Mesenchymal stem cell (in vitro differentiated cells and primary cell): ENCODE measurements around the gene STX2.

Source experiments
- DNase-seq: peaks from one replicate; pipeline ENCODE4 v3.0.0-alpha.2; 2013
- H2AFZ ChIP-seq: one replicate; pipeline ENCODE4 v1.6.1; 2013; ENCODE audit warnings: low read depth, mild to moderate bottlenecking, control low read depth, inconsistent platforms, low read length, moderate library complexity
- H2AK5ac ChIP-seq: 2 replicates; pipeline ENCODE4 v1.6.1; 2013; ENCODE audit warnings: low read length, moderate library complexity, mild to moderate bottlenecking, inconsistent platforms; ENCODE audit not compliant: severe bottlenecking
- H2BK120ac ChIP-seq: one replicate; pipeline ENCODE4 v1.6.1; 2013; ENCODE audit warnings: low read depth, mild to moderate bottlenecking, inconsistent platforms, low read length, moderate library complexity
- H2BK12ac ChIP-seq, 2 experiments: one replicate each; pipeline ENCODE4 v1.6.1; 2013; ENCODE audit warnings: inconsistent platforms in 2 of 2, low read length in 2 of 2, mild to moderate bottlenecking in 2 of 2, moderate library complexity in 2 of 2, control low read depth in 1 of 2
- H2BK15ac ChIP-seq: one replicate; pipeline ENCODE4 v1.6.1; 2013; ENCODE audit warnings: mild to moderate bottlenecking, low read depth, inconsistent platforms; ENCODE audit not compliant: poor library complexity, severe bottlenecking
- H2BK5ac ChIP-seq: 2 replicates; pipeline ENCODE4 v1.6.1; 2013; ENCODE audit warnings: low read depth, mild to moderate bottlenecking, low read length, control low read depth, inconsistent platforms; ENCODE audit not compliant: poor library complexity, severe bottlenecking
- H3K14ac ChIP-seq, 2 experiments: one replicate each; pipeline ENCODE4 v1.6.1; 2013; ENCODE audit warnings: inconsistent platforms in 2 of 2, low read length in 2 of 2, control low read depth in 1 of 2, mild to moderate bottlenecking in 1 of 2, moderate library complexity in 1 of 2
- H3K18ac ChIP-seq, 2 experiments: one replicate each; pipeline ENCODE4 v1.6.1; 2013; ENCODE audit warnings: inconsistent platforms in 2 of 2, low read length in 2 of 2, control low read depth in 1 of 2, low read depth in 1 of 2, mild to moderate bottlenecking in 1 of 2
- H3K23ac ChIP-seq, 2 experiments: one replicate each; pipeline ENCODE4 v1.6.1; 2013; ENCODE audit warnings: inconsistent platforms in 2 of 2, low read length in 2 of 2, mild to moderate bottlenecking in 2 of 2, moderate library complexity in 2 of 2, control low read depth in 1 of 2
- H3K27ac ChIP-seq: 2 replicates; pipeline ENCODE4 v1.5.1; 2013; ENCODE audit warnings: mild to moderate bottlenecking, moderate library complexity, low read length, control low read depth, inconsistent platforms; ENCODE audit not compliant: poor library complexity, severe bottlenecking
- H3K27me3 ChIP-seq, 2 experiments: 2 replicates each; pipeline versions ENCODE4 v1.6.1 to v1.7.0; 2013; ENCODE audit warnings: low read length in 2 of 2, mild to moderate bottlenecking in 2 of 2, moderate library complexity in 2 of 2, control low read depth in 1 of 2, inconsistent platforms in 1 of 2; ENCODE audit not compliant: control insufficient read depth in 1 of 2, insufficient read depth in 1 of 2
- H3K36me3 ChIP-seq, 2 experiments: 2 replicates each; pipeline versions ENCODE4 v1.6.1 to v1.7.0; 2013; ENCODE audit warnings: low read length in 2 of 2, control low read depth in 1 of 2, inconsistent platforms in 1 of 2, low read depth in 1 of 2, mild to moderate bottlenecking in 1 of 2; ENCODE audit not compliant: insufficient read depth in 2 of 2, control insufficient read depth in 1 of 2
- H3K4ac ChIP-seq, 2 experiments: one replicate each; pipeline ENCODE4 v1.6.1; 2013; ENCODE audit warnings: inconsistent platforms in 2 of 2, low read length in 2 of 2, mild to moderate bottlenecking in 2 of 2, moderate library complexity in 2 of 2, control low read depth in 1 of 2, low read depth in 1 of 2
- H3K4me1 ChIP-seq: 2 replicates; pipeline ENCODE4 v1.6.1; 2013; ENCODE audit warnings: low read depth, low read length, control low read depth; ENCODE audit not compliant: control insufficient read depth, insufficient read depth
- H3K4me2 ChIP-seq: 2 replicates; pipeline ENCODE4 v1.6.1; 2013; ENCODE audit warnings: low read length, mild to moderate bottlenecking, inconsistent platforms; ENCODE audit not compliant: poor library complexity, severe bottlenecking
- H3K4me3 ChIP-seq, 2 experiments: 2 replicates each; pipeline versions ENCODE4 v1.5.1 to v1.7.0; 2013; ENCODE audit warnings: low read length in 2 of 2, mild to moderate bottlenecking in 2 of 2, control low read depth in 1 of 2, low read depth in 1 of 2; ENCODE audit not compliant: insufficient read depth in 1 of 2
- H3K79me1 ChIP-seq: replicated peaks from 2 replicates; pipeline ENCODE4 v1.6.1; 2013; ENCODE audit warnings: mild to moderate bottlenecking, control low read depth, low read length, inconsistent platforms; ENCODE audit not compliant: poor library complexity, severe bottlenecking
- H3K9ac ChIP-seq: 2 replicates; pipeline ENCODE4 v1.7.0; 2013; ENCODE audit warnings: mild to moderate bottlenecking, low read length, moderate library complexity
- H3K9me3 ChIP-seq: 2 replicates; pipeline ENCODE4 v1.7.0; 2013; ENCODE audit warnings: mild to moderate bottlenecking, low read length; ENCODE audit not compliant: control insufficient read depth
- H4K8ac ChIP-seq: one replicate; pipeline ENCODE4 v1.6.1; 2013; ENCODE audit warnings: inconsistent platforms, mild to moderate bottlenecking, low read length, moderate library complexity
- H4K91ac ChIP-seq: one replicate; pipeline ENCODE4 v1.6.1; 2013; ENCODE audit warnings: mild to moderate bottlenecking, low read length, inconsistent platforms
- WGBS: methylation state at CpG from one replicate; pipeline ENCODE4 v1.1.7; 2013; ENCODE audit warnings: mixed read lengths; 5-methylcytosine and 5-hydroxymethylcytosine counted together

STX2 gene

GRCh38 chr12:130815028-130815741 lies 23.9 kb downstream of the STX2 start:
- Histone ChIP-seq H3K4me3 (no peak overlapping the region), H4K8ac (no peak overlapping the region), H3K27me3 (no peaks in the 10 kb centered on the region), H3K9ac (no peak overlapping the region), H2BK5ac (no peak overlapping the region), H3K4ac (no peak overlapping the region), H4K91ac (no peak overlapping the region), H2BK120ac (no peak overlapping the region), H3K4me1 (peaks cover 8% of the 10 kb centered on the region), H3K27ac (no peak overlapping the region), H3K18ac (no peak overlapping the region), H2BK12ac (no peak overlapping the region), H3K9me3 (no peaks in the 10 kb centered on the region), H2AK5ac (no peak overlapping the region), H3K79me1 (peaks cover 43% of the 10 kb centered on the region), H3K23ac (no peak overlapping the region), H2BK15ac (no peak overlapping the region), H3K36me3 (peaks cover 41 to 56% of the 10 kb centered on the region in 2 experiments), H2AFZ (no peak overlapping the region), H3K14ac (no peak overlapping the region), H3K4me2 (no peak overlapping the region)
- 96% methylated on average over 14 of the region's 14 CpGs for WGBS
- no peak for DNase-seq

GRCh38 chr12:130813949-130814348 lies 25.1 kb downstream of the STX2 start:
- Histone ChIP-seq H2BK15ac (no peak overlapping the region), H3K23ac (no peak overlapping the region), H4K8ac (no peak overlapping the region), H3K4ac (no peak overlapping the region), H3K9ac (no peak overlapping the region), H2BK120ac (no peak overlapping the region), H3K79me1 (peaks cover 45% of the 10 kb centered on the region), H3K4me1 (peaks cover 8% of the 10 kb centered on the region), H3K27me3 (no peaks in the 10 kb centered on the region), H2BK12ac (no peak overlapping the region), H3K36me3 (peaks cover 47 to 56% of the 10 kb centered on the region in 2 experiments), H3K18ac (no peak overlapping the region), H3K9me3 (no peaks in the 10 kb centered on the region), H3K4me3 (no peak overlapping the region), H3K27ac (no peak overlapping the region), H2AK5ac (no peak overlapping the region), H3K14ac (no peak overlapping the region), H2BK5ac (no peak overlapping the region), H4K91ac (no peak overlapping the region), H2AFZ (no peak overlapping the region), H3K4me2 (no peak overlapping the region)
- no peak for DNase-seq
- 92% methylated on average over 14 of the region's 14 CpGs for WGBS

GRCh38 chr12:130813436-130813835 lies 25.6 kb downstream of the STX2 start:
- Histone ChIP-seq H3K4me2 (no peak overlapping the region), H2BK5ac (no peak overlapping the region), H2AK5ac (no peak overlapping the region), H3K4ac (no peak overlapping the region), H4K91ac (no peak overlapping the region), H3K4me3 (no peak overlapping the region), H4K8ac (no peak overlapping the region), H3K36me3 (peaks cover 47 to 61% of the 10 kb centered on the region in 2 experiments), H3K18ac (no peak overlapping the region), H3K4me1 (peaks cover 5% of the 10 kb centered on the region), H3K9ac (no peak overlapping the region), H3K27me3 (no peaks in the 10 kb centered on the region), H2BK12ac (no peak overlapping the region), H2BK120ac (no peak overlapping the region), H3K79me1 (peaks cover 43% of the 10 kb centered on the region), H2BK15ac (no peak overlapping the region), H3K14ac (no peak overlapping the region), H2AFZ (no peak overlapping the region), H3K27ac (no peak overlapping the region), H3K23ac (no peak overlapping the region), H3K9me3 (no peaks in the 10 kb centered on the region)
- 89% methylated on average over 10 of the region's 10 CpGs for WGBS
- DNase-seq: no peak

- H3K79me1 ChIP-seq: peaks cover 48% of the 10 kb centered on the region
- 82% methylated on average over 6 of the region's 6 CpGs for WGBS
- no peak for DNase-seq
- no peak overlapping the region for H2BK120ac ChIP-seq
- H4K8ac ChIP-seq: no peak overlapping the region
- H3K23ac ChIP-seq: no peak overlapping the region
- no peak overlapping the region for H2BK5ac ChIP-seq
- no peaks in the 10 kb centered on the region for H3K27me3 ChIP-seq
- no peak overlapping the region for H3K9ac ChIP-seq
- H3K36me3 ChIP-seq: peaks cover 58 to 81% of the 10 kb centered on the region in 2 experiments
- no peak overlapping the region for H2AK5ac ChIP-seq
- H3K4me3 ChIP-seq: no peak overlapping the region
- no peak overlapping the region for H3K18ac ChIP-seq
- no peak overlapping the region for H2BK12ac ChIP-seq
- H3K14ac ChIP-seq: no peak overlapping the region
- no peak overlapping the region for H3K4me2 ChIP-seq
- H2BK15ac ChIP-seq: no peak overlapping the region
- H4K91ac ChIP-seq: no peak overlapping the region
- no peak overlapping the region for H2AFZ ChIP-seq
- no peak overlapping the region for H3K27ac ChIP-seq
- no peak overlapping the region for H3K4ac ChIP-seq
- no peaks in the 10 kb centered on the region for H3K9me3 ChIP-seq
- no peaks in the 10 kb centered on the region for H3K4me1 ChIP-seq
These were observed 29.3 kb downstream of the STX2 start for GRCh38 chr12:130809791-130810190.
